GM23338 (cell line): ENCODE data around the gene CTF1. TPM values are rescaled to one million over a fixed set of nuclear protein-coding genes. Genes with fewer than 3 reads are reported as not detected.
"Not testable (repeated sequence)": the region's sequence is repeated elsewhere in the genome, so short reads cannot be mapped to it uniquely, and the experiment has no call there.

Source experiments
- ATAC-seq: fragments of 200-7000 bp; cut with Tn5 transposase; 3 replicates; pipeline ENCODE4 v1.9.1; 2020
- DNase-seq: peaks from one replicate; pipeline ENCODE4 v3.0.0-alpha.2; 2015; ENCODE audit warnings: low spot score
- H2AFZ ChIP-seq: fragments of 200-600 bp; sonication (generic); 2 replicates; pipeline ENCODE4 v1.8.0; 2016; ENCODE audit warnings: antibody characterized with exemption, mild to moderate bottlenecking, moderate library complexity
- H3F3A ChIP-seq: fragments of 200-600 bp; sonication (generic); replicated peaks from 2 replicates; pipeline ENCODE4 v1.8.0; 2017; ENCODE audit warnings: antibody characterized with exemption, mixed run types, low read depth
- H3K27ac ChIP-seq: fragments of 200-600 bp; sonication (generic); 2 replicates; pipeline ENCODE4 v1.6.1; 2016; ENCODE audit warnings: low read depth
- H3K27me3 ChIP-seq: fragments of 200-600 bp; sonication (generic); 2 replicates; pipeline ENCODE4 v1.8.0; 2016; ENCODE audit warnings: mild to moderate bottlenecking, mixed run types, moderate library complexity; ENCODE audit not compliant: insufficient read depth
- H3K36me3 ChIP-seq: fragments of 200-600 bp; sonication (generic); 2 replicates; pipeline ENCODE4 v1.8.0; 2016; ENCODE audit warnings: mild to moderate bottlenecking; ENCODE audit not compliant: insufficient read depth
- H3K4me1 ChIP-seq: fragments of 200-600 bp; sonication (generic); 2 replicates; pipeline ENCODE4 v1.8.0; 2016; ENCODE audit warnings: mild to moderate bottlenecking, moderate library complexity; ENCODE audit not compliant: insufficient read depth
- H3K4me2 ChIP-seq: fragments of 200-600 bp; sonication (generic); 2 replicates; pipeline ENCODE4 v1.7.1; 2017; ENCODE audit warnings: mixed run types
- H3K4me3 ChIP-seq: fragments of 200-600 bp; sonication (generic); 2 replicates; pipeline ENCODE4 v1.6.1; 2016; ENCODE audit warnings: mixed run types
- H3K79me2 ChIP-seq: fragments of 200-600 bp; sonication (generic); replicated peaks from 2 replicates; pipeline ENCODE4 v1.8.0; 2017; ENCODE audit warnings: mild to moderate bottlenecking; ENCODE audit not compliant: insufficient read depth
- H3K9me2 ChIP-seq: fragments of 200-600 bp; sonication (generic); 2 replicates; pipeline ENCODE4 v1.8.0; 2017; ENCODE audit not compliant: insufficient read depth
- H4K20me1 ChIP-seq: fragments of 200-600 bp; sonication (generic); replicated peaks from 2 replicates; pipeline ENCODE4 v1.8.0; 2017; ENCODE audit warnings: mild to moderate bottlenecking; ENCODE audit not compliant: insufficient read depth
- H3K27ac Mint-ChIP-seq: 2 replicates; pipeline ENCODE4 v1.8.0; 2020; ENCODE audit warnings: inconsistent platforms, mild to moderate bottlenecking, moderate library complexity, mixed read lengths
- H3K27me3 Mint-ChIP-seq: 3 replicates; pipeline ENCODE4 v1.8.0; 2022; ENCODE audit warnings: low read depth, mild to moderate bottlenecking, moderate library complexity, mixed read lengths, inconsistent platforms; ENCODE audit not compliant: insufficient read depth, poor library complexity
- H3K36me3 Mint-ChIP-seq: 3 replicates; pipeline ENCODE4 v1.8.0; 2021; ENCODE audit warnings: low read depth, mild to moderate bottlenecking, inconsistent platforms, moderate library complexity, mixed read lengths
- H3K4me1 Mint-ChIP-seq: 3 replicates; pipeline ENCODE4 v1.8.0; 2020; ENCODE audit warnings: mild to moderate bottlenecking, inconsistent platforms, mixed read lengths
- H3K4me3 Mint-ChIP-seq: 3 replicates; pipeline ENCODE4 v1.8.0; 2021; ENCODE audit warnings: moderate library complexity, mild to moderate bottlenecking, inconsistent platforms, mixed read lengths
- H3K9me3 Mint-ChIP-seq: 3 replicates; pipeline ENCODE4 v1.8.0; 2020; ENCODE audit warnings: moderate library complexity, mild to moderate bottlenecking, inconsistent platforms, mixed read lengths
- EZH2 ChIP-seq: fragments of 200-600 bp; sonication (generic); IDR thresholded peaks from one replicate; pipeline ENCODE4 v1.8.0; 2017; ENCODE audit warnings: antibody characterized with exemption, mild to moderate bottlenecking, low read depth; ENCODE audit not compliant: unreplicated experiment
- JUNB ChIP-seq: IDR thresholded peaks from one replicate; pipeline ENCODE4 v1.6.1; 2016; ENCODE audit warnings: antibody characterized with exemption; ENCODE audit not compliant: unreplicated experiment
- NANOG ChIP-seq: IDR thresholded peaks from 2 replicates; pipeline ENCODE4 v1.6.1; 2016; ENCODE audit warnings: antibody characterized with exemption, borderline replicate concordance
- POLR2AphosphoS5 ChIP-seq: IDR thresholded peaks from 2 replicates; pipeline ENCODE4 v1.6.1; 2016; ENCODE audit warnings: antibody characterized with exemption, low read depth
- STAT1 ChIP-seq: IDR thresholded peaks from one replicate; pipeline ENCODE4 v1.6.1; 2016; ENCODE audit warnings: antibody characterized with exemption; ENCODE audit not compliant: unreplicated experiment
- ZNF114 ChIP-seq: fragments of 250-450 bp; sonication (Bioruptor Pico); IDR thresholded peaks from 2 replicates; pipeline ENCODE4 v1.5.0; 2020; ENCODE audit warnings: mild to moderate bottlenecking, moderate library complexity
- polyA plus RNA-seq: library from polyadenylated mRNA; unstranded; fragments of >200 nt; fragmentation: Nextera tagmentation; extraction: Ambion mirVana; gene quantifications from 2 replicates; pipeline ENCODE4 v1.2.1, GENCODE V29; 2016
- total RNA-seq: library from RNA; depleted of rRNA; stranded (reverse); fragments of >200 nt; shearing (Covaris generic); gene quantifications from 2 replicates; pipeline ENCODE4 v1.2.3, GENCODE V29; 2014
- TF ChIP-seq, protein P1 (sequence below): IDR thresholded peaks from one replicate; pipeline ENCODE4 v1.6.1; 2018; ENCODE audit warnings: antibody characterized with exemption; ENCODE audit not compliant: unreplicated experiment
- TF ChIP-seq, protein P2 (sequence below): IDR thresholded peaks from 2 replicates; pipeline ENCODE4 v1.6.1; 2016; ENCODE audit warnings: antibody characterized with exemption

Gene CTF1
- total and polyA plus RNA-seq, 2 experiments from 2014 or later, result 0.24 to 0.52 TPM

DNA sequence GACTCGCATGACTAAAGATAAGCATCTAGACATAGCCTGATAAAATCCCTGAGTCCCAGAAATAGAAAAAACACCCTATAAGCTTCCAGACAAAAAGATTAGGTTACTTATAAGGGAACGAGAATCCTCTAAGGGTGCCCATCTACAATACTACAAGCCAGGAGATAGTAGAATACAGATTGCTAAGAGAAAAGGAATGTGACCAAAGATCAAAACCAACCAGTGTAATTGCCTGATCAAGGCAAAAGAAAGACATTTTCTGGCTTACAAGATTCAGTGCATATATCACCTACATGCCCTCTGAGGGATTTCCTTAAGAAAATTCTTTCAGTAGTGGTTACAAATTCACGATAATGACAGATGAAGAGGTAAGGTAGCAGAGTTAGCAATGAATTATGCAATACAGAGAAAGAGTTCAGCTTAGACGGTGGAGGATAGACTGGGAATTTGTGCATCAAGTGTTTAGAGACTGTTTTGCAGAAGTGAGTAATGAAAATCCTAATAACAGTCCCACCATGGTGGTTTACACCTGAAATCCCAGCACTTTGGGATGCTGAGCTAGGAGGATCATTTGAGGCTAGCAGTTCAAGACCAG lies 37.5 kb upstream of the CTF1 start:
- no peak for DNase-seq
- Mint-ChIP-seq H3K4me3 (no peak overlapping the region), H3K27ac (no peak overlapping the region), H3K4me1 (no peaks in the 10 kb centered on the region), H3K27me3 (peaks cover 9% of the 10 kb centered on the region), H3K36me3 (no peaks in the 10 kb centered on the region), H3K9me3 (no peaks in the 10 kb centered on the region)
- TF ChIP-seq STAT1 (no peak), EZH2 (no peak)
- H3K27ac ChIP-seq, result no peak overlapping the region
- ATAC-seq, result no peak
- no peaks in the 10 kb centered on the region for H3K4me1 ChIP-seq
- no peaks in the 10 kb centered on the region for H3K79me2 ChIP-seq
- H4K20me1 ChIP-seq, result no peaks in the 10 kb centered on the region
- H3K9me2 ChIP-seq, result no peaks in the 10 kb centered on the region
- no peaks in the 10 kb centered on the region for H3K36me3 ChIP-seq
- no peak overlapping the region for H3K4me2 ChIP-seq
- H2AFZ ChIP-seq, result no peak overlapping the region
- H3K4me3 ChIP-seq, result no peak overlapping the region
- no peaks in the 10 kb centered on the region for H3F3A ChIP-seq
- H3K27me3 ChIP-seq, result peaks cover 28% of the 10 kb centered on the region

DNA sequence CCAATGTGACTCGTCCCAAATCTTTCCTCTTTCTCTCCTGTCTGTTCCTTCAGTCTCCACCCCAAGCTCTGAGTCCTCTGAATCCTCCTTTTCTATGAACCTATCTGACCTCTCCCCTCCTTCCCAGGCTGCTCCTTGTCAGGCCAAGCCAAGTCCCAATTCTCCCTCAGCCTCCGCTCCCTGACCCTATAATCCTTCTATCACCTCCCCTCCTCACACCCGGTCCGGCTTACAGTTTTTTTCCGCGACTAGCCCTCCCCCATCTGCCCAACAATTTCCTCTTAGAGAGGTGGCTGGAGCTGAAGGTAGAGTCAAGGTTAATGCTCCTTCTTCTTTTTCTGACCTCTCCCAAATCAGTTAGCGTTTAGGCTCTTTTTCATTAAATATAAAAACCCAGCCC lies 35.7 kb upstream of the CTF1 start:
- not testable (repeated sequence) for H3K9me3 Mint-ChIP-seq, H3F3A ChIP-seq, H3K27ac Mint-ChIP-seq, H3K27me3 Mint-ChIP-seq, ATAC-seq, H2AFZ ChIP-seq, H3K4me1 Mint-ChIP-seq, H3K4me3 ChIP-seq, H3K79me2 ChIP-seq, DNase-seq, H4K20me1 ChIP-seq, H3K9me2 ChIP-seq, H3K4me1 ChIP-seq, H3K4me3 Mint-ChIP-seq, H3K36me3 ChIP-seq, H3K36me3 Mint-ChIP-seq, H3K27ac ChIP-seq, H3K4me2 ChIP-seq
- peaks cover 28% of the 10 kb centered on the region for H3K27me3 ChIP-seq

DNA sequence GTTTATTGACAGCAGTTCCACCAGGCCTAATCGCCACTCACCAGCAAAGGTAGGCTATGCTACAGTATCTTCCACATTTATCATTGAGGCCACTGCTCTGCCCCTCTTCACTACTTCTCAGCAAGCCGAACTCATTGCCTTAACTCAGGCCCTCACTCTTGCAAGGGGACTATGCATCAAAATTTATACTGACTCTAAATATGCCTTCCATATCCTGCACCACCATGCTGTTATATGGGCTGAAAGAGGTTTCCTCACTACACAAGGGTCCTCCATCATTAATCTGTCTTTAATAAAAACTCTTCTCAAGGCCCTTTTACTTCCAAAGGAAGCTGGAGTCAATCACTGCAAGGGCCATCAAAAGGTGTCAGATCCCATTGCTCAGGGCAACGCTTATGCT lies 33.2 kb upstream of the CTF1 start:
- DNase-seq, H3K4me3 Mint-ChIP-seq, H3K79me2 ChIP-seq, H3K27me3 Mint-ChIP-seq, H3K9me3 Mint-ChIP-seq, H3K36me3 Mint-ChIP-seq, H3K4me2 ChIP-seq, H3K4me3 ChIP-seq, H3F3A ChIP-seq, H3K27ac Mint-ChIP-seq, H3K27ac ChIP-seq, H2AFZ ChIP-seq, ATAC-seq, H3K36me3 ChIP-seq, H3K4me1 ChIP-seq, H3K9me2 ChIP-seq, H3K4me1 Mint-ChIP-seq, H4K20me1 ChIP-seq: not testable (repeated sequence)
- peaks cover 25% of the 10 kb centered on the region for H3K27me3 ChIP-seq

DNA sequence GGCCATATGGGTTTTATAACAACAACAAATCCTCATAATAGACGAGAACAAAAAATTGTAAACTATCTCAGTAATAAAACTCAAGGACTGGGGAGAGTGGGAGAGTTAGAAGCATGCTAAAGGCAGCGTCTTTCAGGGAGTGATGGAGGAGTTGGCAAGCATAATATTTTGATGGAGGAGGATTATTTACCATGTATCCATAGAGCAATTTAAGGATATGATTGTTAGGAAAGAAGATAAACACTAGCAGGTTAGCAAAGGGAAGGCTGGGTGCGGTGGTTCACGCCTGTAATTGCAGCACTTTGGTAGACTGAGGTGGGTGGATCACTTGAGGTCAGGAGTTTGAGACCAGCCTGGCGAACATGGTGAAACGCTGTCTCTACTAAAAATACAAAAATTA lies 30.4 kb upstream of the CTF1 start:
- H3K4me3 ChIP-seq, result no peak overlapping the region
- DNase-seq (no peak), ATAC-seq (no peak)
- no peaks in the 10 kb centered on the region for H3K36me3 ChIP-seq
- no peak overlapping the region for H2AFZ ChIP-seq
- no peaks in the 10 kb centered on the region for H3K9me2 ChIP-seq
- no peaks in the 10 kb centered on the region for H3K9me3 Mint-ChIP-seq
- no peak overlapping the region for H3K4me2 ChIP-seq
- H4K20me1 ChIP-seq, result no peaks in the 10 kb centered on the region
- H3K4me1 Mint-ChIP-seq, result no peaks in the 10 kb centered on the region
- no peaks in the 10 kb centered on the region for H3K36me3 Mint-ChIP-seq
- no peak overlapping the region for H3K27ac Mint-ChIP-seq
- H3F3A ChIP-seq, result no peaks in the 10 kb centered on the region
- no peak overlapping the region for H3K27ac ChIP-seq
- no peaks in the 10 kb centered on the region for H3K79me2 ChIP-seq
- peaks cover 6% of the 10 kb centered on the region for H3K27me3 Mint-ChIP-seq
- H3K4me3 Mint-ChIP-seq, result no peak overlapping the region
- no peaks in the 10 kb centered on the region for H3K4me1 ChIP-seq
- H3K27me3 ChIP-seq, result peaks cover 6% of the 10 kb centered on the region
- TF ChIP-seq, protein P1, sequence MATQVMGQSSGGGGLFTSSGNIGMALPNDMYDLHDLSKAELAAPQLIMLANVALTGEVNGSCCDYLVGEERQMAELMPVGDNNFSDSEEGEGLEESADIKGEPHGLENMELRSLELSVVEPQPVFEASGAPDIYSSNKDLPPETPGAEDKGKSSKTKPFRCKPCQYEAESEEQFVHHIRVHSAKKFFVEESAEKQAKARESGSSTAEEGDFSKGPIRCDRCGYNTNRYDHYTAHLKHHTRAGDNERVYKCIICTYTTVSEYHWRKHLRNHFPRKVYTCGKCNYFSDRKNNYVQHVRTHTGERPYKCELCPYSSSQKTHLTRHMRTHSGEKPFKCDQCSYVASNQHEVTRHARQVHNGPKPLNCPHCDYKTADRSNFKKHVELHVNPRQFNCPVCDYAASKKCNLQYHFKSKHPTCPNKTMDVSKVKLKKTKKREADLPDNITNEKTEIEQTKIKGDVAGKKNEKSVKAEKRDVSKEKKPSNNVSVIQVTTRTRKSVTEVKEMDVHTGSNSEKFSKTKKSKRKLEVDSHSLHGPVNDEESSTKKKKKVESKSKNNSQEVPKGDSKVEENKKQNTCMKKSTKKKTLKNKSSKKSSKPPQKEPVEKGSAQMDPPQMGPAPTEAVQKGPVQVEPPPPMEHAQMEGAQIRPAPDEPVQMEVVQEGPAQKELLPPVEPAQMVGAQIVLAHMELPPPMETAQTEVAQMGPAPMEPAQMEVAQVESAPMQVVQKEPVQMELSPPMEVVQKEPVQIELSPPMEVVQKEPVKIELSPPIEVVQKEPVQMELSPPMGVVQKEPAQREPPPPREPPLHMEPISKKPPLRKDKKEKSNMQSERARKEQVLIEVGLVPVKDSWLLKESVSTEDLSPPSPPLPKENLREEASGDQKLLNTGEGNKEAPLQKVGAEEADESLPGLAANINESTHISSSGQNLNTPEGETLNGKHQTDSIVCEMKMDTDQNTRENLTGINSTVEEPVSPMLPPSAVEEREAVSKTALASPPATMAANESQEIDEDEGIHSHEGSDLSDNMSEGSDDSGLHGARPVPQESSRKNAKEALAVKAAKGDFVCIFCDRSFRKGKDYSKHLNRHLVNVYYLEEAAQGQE, result no peak
- TF ChIP-seq POLR2AphosphoS5 (no peak), JUNB (no peak), ZNF114 (CRISPR knock-in tag) (no peak), STAT1 (no peak), NANOG (no peak), EZH2 (no peak)
- TF ChIP-seq, protein P2, sequence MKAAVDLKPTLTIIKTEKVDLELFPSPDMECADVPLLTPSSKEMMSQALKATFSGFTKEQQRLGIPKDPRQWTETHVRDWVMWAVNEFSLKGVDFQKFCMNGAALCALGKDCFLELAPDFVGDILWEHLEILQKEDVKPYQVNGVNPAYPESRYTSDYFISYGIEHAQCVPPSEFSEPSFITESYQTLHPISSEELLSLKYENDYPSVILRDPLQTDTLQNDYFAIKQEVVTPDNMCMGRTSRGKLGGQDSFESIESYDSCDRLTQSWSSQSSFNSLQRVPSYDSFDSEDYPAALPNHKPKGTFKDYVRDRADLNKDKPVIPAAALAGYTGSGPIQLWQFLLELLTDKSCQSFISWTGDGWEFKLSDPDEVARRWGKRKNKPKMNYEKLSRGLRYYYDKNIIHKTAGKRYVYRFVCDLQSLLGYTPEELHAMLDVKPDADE, result no peak
